GM21825 (cell line): ENCODE data around the gene IFITM1.
"Not testable (repeated sequence)": the region's sequence is repeated elsewhere in the genome, so short reads cannot be mapped to it uniquely, and the experiment has no call there.

Source experiments
- ATAC-seq: cut with Tn5 transposase; IDR thresholded peaks from one replicate; pipeline ENCODE4 v1.9.1; 2021; ENCODE audit warnings: mild to moderate bottlenecking, moderate library complexity; ENCODE audit not compliant: unreplicated experiment

The IFITM1 gene

DNA sequence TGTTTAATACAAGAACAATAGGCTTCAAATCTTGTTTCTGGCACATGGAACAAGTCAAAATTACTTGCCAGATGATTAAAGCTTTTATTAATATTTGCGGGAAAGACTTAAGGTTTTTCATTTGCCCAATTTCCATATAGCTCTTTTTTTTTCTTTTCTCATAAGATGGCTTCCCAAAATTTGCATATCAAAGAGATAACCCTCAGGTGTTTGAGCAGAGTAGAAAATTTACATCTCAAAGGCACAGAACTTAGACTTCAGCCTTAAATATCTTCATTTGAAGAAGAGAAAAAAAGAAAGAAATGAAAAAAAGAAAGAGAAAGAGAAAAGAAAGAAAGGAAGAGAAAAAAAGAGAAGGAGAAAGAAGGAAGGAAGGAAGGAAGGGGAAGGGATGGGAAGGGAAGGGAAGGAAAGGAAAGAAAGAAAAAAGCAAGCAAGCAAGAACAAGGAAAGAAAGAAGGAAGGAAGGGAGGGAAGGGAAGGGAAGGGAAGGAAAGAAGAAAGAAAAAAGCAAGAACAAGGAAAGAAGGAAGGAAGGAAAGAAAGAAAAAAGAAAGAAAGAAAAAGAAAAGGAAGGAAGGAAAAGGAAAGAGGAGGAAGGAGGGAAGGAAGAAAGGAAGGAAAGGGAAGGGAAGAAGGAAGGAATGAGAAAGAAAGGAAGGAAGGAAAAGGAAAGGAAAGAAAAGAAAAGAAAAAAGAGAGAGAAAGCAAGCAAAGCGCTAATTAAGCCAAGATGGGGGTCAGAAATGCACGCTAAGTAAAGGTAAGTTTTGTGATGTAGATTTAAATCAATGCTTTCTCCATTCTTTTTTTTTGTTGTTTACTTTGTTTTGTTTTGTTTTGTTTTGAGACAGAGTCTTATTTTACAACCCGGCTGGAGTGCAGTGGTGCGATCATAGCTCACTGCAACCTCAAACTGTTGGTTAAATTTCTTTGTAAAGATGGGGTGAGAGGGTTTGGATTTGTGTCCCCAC lies 27.0 kb downstream of the IFITM1 start:
- no peak for ATAC-seq

GRCh38 chr11:342328-342727 lies 28.5 kb downstream of the IFITM1 start:
- ATAC-seq: no peak

DNA sequence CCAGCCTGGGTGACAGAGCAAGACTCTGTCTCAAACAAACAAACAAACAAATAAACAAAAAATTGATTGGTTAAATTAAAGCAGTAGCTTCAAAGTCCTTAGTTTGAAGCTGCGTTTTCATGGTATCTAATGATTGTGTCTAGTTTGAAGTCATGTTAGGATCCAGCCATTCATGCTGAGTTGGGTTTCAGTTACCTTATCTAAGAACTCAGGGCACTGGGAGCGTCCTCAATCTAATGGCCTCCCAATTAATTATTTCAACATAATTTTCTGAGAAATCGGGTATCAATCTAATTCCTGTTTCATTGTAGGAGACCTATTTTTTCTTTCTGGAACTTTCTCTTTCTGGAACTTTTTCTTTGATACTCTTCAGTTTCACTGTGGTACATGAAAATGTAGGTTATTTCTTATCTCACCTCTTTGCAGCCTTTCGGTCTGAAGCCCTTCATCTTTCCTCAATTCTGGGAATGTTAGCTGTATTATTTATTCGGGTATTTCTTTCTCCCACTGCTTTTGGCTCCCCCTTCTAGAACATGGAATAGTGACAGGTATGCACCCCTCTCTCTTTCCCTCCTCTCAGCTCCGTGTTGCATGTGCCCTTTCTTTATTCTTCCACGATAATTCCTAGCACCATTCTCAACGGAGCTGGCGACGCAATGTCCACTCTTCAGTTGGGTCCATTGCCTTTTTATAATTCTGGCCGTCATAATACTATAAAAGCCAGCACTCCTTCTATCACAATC lies 31.2 kb downstream of the IFITM1 start:
- no peak for ATAC-seq

GRCh38 chr11:346529-346928 lies 32.7 kb downstream of the IFITM1 start:
- no peak for ATAC-seq

- not testable (repeated sequence) for ATAC-seq
These were observed 35.6 kb downstream of the IFITM1 start for GRCh38 chr11:349270-349954.

GRCh38 chr11:350033-350722 lies 36.3 kb downstream of the IFITM1 start:
- not testable (repeated sequence) for ATAC-seq

DNA sequence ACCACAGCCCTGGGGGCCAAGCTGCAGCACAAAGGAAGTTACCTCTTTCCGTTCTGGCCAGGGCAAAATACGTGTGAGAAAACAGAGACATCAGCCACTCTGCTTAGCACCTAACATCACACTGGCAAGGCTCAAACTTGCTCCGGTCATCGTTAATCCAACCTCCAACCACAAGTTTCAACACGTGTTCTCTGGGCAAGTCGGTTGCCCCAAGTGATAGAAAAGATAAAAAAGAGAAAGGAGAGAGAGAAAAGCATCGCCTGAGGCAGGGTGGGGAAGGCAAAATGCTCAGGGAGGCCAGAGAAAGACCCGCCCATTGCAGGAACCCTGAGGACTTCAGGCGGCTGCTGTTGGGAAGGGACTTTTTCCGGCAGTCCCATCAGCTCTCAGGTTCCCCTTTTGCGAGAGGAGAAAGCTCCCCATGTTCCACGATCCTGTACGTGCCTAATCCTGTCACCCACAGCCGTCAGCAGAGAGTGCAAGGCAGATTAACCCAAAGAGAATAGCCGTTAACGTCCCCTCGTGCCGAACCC lies 36.9 kb downstream of the IFITM1 start:
- ATAC-seq: no peak

DNA sequence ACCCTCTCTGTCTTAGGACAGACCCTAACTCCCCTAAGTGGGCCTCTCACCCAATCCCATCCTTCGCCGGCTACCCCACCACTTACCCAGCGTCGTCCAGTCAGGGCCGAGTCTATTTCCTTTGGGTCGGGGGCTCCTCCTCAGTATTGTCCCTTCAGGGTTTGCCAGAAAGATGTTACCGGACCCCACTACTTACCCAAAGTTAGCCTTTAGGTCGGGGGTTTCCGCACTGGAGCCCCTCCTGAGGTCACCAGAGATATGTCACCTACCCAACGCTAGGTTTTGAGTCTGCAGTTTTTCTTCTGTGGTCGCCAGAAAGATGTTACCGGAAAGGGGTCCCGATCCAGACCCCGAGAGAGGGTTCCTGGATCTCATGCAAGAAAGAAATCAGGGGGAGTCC lies 37.6 kb downstream of the IFITM1 start:
- no peak for ATAC-seq

GRCh38 chr11:352456-353031 lies 38.7 kb downstream of the IFITM1 start:
- no peak for ATAC-seq

- ATAC-seq: no peak
These were observed 39.5 kb downstream of the IFITM1 start for GRCh38 chr11:353179-353873.

DNA sequence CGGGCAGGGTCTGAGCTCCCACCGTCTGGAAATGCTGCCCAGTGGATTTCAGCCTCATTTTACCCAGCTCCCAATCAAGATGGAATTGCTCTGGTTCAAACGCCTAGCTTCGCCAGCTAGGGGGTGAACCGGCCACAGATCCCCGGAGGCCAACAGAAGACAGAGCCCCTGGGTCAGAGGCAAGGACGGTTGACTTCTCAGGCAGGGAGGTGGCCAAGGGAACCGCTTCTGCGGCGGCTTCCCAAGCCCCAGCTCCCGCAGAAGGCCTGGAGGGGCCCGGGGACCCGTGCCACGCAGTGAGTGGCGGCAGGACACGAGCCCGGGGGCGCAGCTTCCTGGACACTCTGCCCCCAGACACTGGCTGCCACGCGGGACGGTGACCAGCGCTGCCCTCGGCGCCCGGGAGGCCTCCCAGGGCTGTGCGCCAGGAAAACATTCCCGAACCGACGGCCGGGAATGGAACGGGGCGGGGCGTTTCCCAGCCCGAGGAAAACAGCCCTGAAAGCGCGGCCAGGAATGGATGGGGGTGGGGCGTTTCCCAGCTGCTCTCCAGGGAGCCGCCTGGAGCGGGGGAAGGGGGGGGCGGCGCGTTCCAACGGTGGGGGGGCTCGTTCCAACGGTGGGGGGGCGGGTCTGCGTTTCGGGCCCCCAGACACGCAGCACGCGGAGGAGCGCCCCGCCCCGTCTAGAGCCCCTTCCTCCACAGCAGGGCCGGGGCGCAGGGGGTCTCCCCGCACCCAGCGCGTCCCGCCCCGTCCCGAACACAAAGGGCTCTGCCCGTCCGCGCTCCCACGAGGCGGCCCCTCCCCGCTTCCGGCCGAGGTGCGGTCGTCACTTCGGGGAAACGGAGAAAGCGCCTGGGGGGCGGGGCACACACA lies 42.0 kb downstream of the IFITM1 start:
- ATAC-seq: peak; percentile 59

- ATAC-seq: no peak
These were observed 42.8 kb downstream of the IFITM1 start for GRCh38 chr11:356610-357009.

DNA sequence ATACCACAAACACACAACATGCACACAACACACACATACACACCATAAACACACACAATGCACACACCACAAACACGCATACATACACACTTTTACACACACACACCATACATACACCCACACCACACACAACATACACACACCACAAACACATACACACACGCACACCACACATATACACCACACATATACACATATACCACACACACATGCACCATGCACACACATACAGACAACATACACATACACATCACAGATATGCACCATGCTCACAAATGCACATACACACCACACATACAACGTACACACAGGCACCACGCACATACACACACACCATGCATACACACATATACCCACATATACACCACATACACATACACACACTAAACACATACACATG lies 43.7 kb downstream of the IFITM1 start:
- ATAC-seq: no peak

GRCh38 chr11:358129-358800 lies 44.4 kb downstream of the IFITM1 start:
- ATAC-seq: no peak

DNA sequence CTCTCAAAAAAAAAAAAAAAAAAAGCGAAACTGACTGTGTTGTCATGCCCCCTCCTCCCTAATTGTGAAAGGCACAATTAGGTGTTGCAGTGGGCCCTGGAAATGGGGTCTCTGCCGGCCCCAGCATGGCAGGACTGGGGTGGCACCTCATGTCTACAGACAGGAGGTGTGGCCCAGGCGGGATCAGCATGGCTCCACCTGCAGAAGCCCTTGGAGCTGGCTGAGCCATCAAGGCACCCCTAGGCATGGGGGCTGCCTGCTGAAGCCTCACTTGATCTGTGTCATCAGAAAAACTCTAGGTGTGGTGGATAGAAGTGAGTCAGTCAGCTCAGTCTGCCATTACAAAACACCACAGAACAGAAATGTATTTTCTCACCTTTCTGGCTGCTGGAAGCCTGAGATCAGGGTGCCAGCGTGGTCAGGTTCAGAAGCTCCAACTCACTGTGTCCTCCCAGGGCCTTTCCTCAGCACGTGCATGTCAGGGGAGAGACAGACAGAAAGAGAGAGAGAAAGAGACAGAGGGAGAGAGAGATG lies 45.4 kb downstream of the IFITM1 start:
- no peak for ATAC-seq

DNA sequence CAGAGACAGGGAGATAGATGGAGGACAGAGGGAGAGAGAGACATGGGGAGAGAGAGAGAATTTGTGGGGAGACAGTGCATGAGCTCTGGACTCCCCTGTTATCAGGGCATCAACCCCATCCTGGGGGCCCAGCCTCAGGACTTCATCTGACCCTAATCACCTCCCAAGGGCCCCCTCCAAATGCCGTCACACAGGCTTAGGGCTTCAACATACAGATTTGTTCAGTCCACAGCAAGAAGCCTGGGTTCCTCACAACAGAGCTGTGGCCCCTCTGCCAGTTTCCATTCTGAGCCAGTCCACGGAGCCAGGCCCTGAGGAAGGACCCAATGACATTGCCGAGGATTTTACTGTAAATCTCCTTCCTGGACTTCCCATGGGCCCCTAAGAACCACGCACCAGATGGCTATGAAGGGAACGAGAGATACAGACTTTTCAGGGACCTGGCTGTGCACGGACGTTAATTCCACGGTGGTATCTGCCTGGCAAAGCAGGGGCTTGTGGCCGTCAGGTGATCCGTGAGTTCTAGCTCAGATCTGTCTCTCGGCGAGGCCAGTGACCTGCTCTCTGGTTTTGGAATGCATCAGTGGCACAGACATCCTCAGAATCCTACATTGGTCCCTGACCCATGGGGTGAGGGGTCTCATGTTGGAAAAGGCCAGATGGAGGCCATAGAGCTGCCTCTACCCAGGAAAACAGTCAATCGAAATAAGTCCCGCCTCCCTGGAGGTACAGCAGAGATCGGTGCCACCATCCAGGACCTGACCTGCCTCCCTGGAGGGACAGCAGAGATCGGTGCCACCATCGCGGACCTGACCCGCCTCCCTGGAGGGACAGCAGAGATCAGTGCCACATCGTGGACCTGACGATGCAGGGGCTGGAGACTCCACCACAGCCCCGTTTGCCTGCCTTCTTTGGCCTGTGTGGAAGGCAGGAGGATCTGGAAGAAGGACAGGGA lies 46.8 kb downstream of the IFITM1 start:
- no peak for ATAC-seq
